DMS153 treated with DMSO at 0.1 percent for 48 hours (cell line): ENCODE measurements around the gene CPTP.

Experiments used
- DNase-seq: peaks from one replicate; lab custom pipeline; 2025; ENCODE audit not compliant: unreplicated experiment; lab: John Stamatoyannopoulos, UW

The CPTP gene

GRCh38 chr1:1347026-1347595 is 22.5 kb downstream of the CPTP start:
- DNase-seq: no peak

- DNase-seq: no peak
Observed at GRCh38 chr1:1347663-1348419, 23.2 kb downstream of the CPTP start.

- DNase-seq: no peak
Observed at GRCh38 chr1:1348420-1349255, 24.0 kb downstream of the CPTP start.

- peak; percentile 61 for DNase-seq
Observed at GRCh38 chr1:1349256-1350012, 24.8 kb downstream of the CPTP start, which contains the start of gene DVL1. Gene DVL1, minus strand, starts transcription at chr1:1349418. Its CDS starts 353 bp downstream, at chr1:1349065.

- no peak for DNase-seq
Observed at GRCh38 chr1:1351511-1352427, 27.2 kb downstream of the CPTP start.

- DNase-seq: no peak
Observed at GRCh38 chr1:1352786-1353388, 28.3 kb downstream of the CPTP start.

- DNase-seq: peak; percentile 59
Observed at GRCh38 chr1:1353389-1354151, 29.0 kb downstream of the CPTP start.

GRCh38 chr1:1354271-1355247 is 30.0 kb downstream of the CPTP start:
- DNase-seq: no peak

GRCh38 chr1:1355416-1355815 is 30.8 kb downstream of the CPTP start:
- DNase-seq: no peak

- DNase-seq: no peak
Observed at GRCh38 chr1:1356166-1356795, 31.7 kb downstream of the CPTP start.

- no peak for DNase-seq
Observed at GRCh38 chr1:1356796-1357401, 32.3 kb downstream of the CPTP start.

- no peak for DNase-seq
Observed at GRCh38 chr1:1357871-1358432, 33.4 kb downstream of the CPTP start.

- no peak for DNase-seq
Observed at GRCh38 chr1:1358433-1359271, 34.0 kb downstream of the CPTP start, which contains the start of gene MXRA8. Gene MXRA8, minus strand, starts transcription at chr1:1358555. Its CDS starts 51 bp downstream, at chr1:1358504.

GRCh38 chr1:1359308-1359663 is 34.7 kb downstream of the CPTP start:
- no peak for DNase-seq

GRCh38 chr1:1359664-1360468 is 35.3 kb downstream of the CPTP start:
- no peak for DNase-seq
